Transverse colon (tissue), 4 donors: ENCODE measurements around the gene FGGY. TPM values are rescaled to one million over a fixed set of nuclear protein-coding genes. Genes with fewer than 3 reads are reported as not detected.

Source experiments
- DNase-seq: peaks from one replicate; pipeline ENCODE4 v3.0.0-alpha.2; 2019
- H3K27ac ChIP-seq, 4 donors: fragments of 200-600 bp; sonication (generic); 2 replicates each; pipeline ENCODE4 v1.5.1; 2016 to 2018; ENCODE audit warnings: inconsistent platforms in 4 of 4
- H3K27me3 ChIP-seq: fragments of 200-600 bp; sonication (generic); 2 replicates; pipeline ENCODE4 v1.5.1; 2017; ENCODE audit warnings: inconsistent platforms
- H3K36me3 ChIP-seq, 4 donors: fragments of 200-600 bp; sonication (generic); 2 replicates each; pipeline ENCODE4 v1.5.1; 2017 to 2019; ENCODE audit warnings: inconsistent platforms in 4 of 4
- H3K4me1 ChIP-seq, 4 donors: fragments of 200-600 bp; sonication (generic); 2 replicates each; pipeline ENCODE4 v1.5.1; 2017 to 2020; ENCODE audit warnings: inconsistent platforms in 4 of 4
- H3K4me3 ChIP-seq, 4 donors: fragments of 200-600 bp; sonication (generic); 1 replicate in 1 of 4; 2 replicates in 3 of 4; pipeline versions ENCODE4 v1.5.1 to v1.6.1; 2017 to 2019; ENCODE audit warnings: inconsistent platforms in 4 of 4
- H3K9me3 ChIP-seq, 2 donors: fragments of 200-600 bp; sonication (generic); 2 replicates each; pipeline ENCODE4 v1.5.1; 2017 to 2019; ENCODE audit warnings: inconsistent platforms in 2 of 2
- EP300 ChIP-seq: sonication (generic); formaldehyde crosslinking; IDR thresholded peaks from one replicate; pipeline ENCODE4 v1.6.1; 2017; ENCODE audit warnings: antibody characterized with exemption, low read depth
- POLR2A ChIP-seq: fragments of 450-650 bp; IDR thresholded peaks from one replicate; pipeline ENCODE4 v1.6.1; 2016; ENCODE audit warnings: antibody characterized with exemption, mild to moderate bottlenecking, moderate library complexity
- POLR2AphosphoS5 ChIP-seq, 3 donors: sonication (generic); formaldehyde crosslinking; IDR thresholded peaks; one replicate each; pipeline ENCODE4 v1.6.1; 2016; ENCODE audit warnings: antibody characterized with exemption in 3 of 3
- WGBS, 2 donors: methylation state at CpG; one replicate each; pipeline ENCODE4 v1.1.5; 2018; ENCODE audit warnings: low coverage in 1 of 2; 5-methylcytosine and 5-hydroxymethylcytosine counted together
- in situ Hi-C, 4 donors: fragments of 200-750 bp; cut with MboI; loops; one replicate each; pipeline versions ENCODE4 v1.15.0 to v1.15.1; 2017; ENCODE audit warnings: low sequenced_read_pairs in 3 of 4, low pct_ligation_motif_present in 1 of 4, low pct_unique_long_range_greater_than_20kb in 1 of 4
- intact Hi-C: fragments of 100-400 bp; cut with DNase I; formaldehyde crosslinking; loops from one replicate; pipeline ENCODE4 v1.15.1; 2023; ENCODE audit warnings: low total_unique reads
- total RNA-seq, 4 donors: library from RNA; depleted of rRNA; stranded (reverse); fragments of >200 nt; gene quantifications; one replicate each; pipeline ENCODE4 v1.1.0, GENCODE V29; 2016
- TF ChIP-seq, protein P1 (sequence below), 5 experiments: fragments of 200-600 bp in 3 of 5; fragments of 450-650 bp in 2 of 5; sonication (generic) in 3 of 5; IDR thresholded peaks; 1 replicate in 2 of 5; 2 replicates in 3 of 5; pipeline ENCODE4 v1.5.1; 2016 to 2017; ENCODE audit warnings: antibody characterized with exemption in 5 of 5, inconsistent platforms in 3 of 5, mild to moderate bottlenecking in 2 of 5, moderate library complexity in 1 of 5

FGGY gene
- total RNA-seq, 4 donors from 2014 or later, result 18.2 to 97.7 (median 27.1) TPM

DNA sequence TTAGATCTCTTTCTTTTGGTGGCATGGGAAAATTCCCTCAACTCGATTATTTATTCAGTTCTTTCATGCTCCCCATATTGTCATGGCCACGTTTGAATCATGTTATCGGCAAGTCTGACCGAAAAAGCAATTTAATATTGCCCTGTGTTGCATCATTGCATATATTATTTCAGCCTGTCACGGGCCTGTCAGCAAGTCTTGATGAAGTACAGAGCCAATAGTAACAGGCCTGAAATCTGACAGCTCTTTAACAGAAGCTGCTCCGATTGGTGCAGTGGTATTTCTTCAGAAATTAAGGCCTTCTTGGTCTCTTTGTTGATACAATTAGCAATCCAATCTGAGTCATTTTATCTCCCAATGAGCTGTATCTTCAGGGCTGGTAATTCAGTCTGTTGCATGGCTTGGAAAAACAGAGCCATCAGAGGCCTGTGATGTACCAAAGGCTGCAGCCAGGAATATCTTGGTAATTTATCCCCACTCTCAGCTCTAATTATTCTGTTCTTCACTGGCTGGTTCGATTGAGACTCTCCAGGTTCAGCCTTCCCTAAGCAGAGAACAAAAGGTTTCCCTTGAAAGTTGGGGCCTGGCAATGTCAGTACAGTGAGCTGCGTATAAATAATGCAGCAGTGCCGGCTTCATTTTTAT is 149.5 kb downstream of the FGGY start:
- in situ Hi-C loops (no loop called here), intact Hi-C loops (loop anchor here (5.0 to 10.0 kb wide), 3 partner anchors 152 to 664 kb away; partner anchors contain the start of genes FGGY and JUN)
- peak overlapping the region; percentile 60 to 78 (median 67) for H3K27ac ChIP-seq
- DNase-seq, result peak; percentile 10
- TF ChIP-seq POLR2AphosphoS5 (IDR thresholded peaks at IDR 0.05) (peak; percentile 69 to 94 (median 86)), EP300 (peak; percentile 42)
- TF ChIP-seq, protein P1, sequence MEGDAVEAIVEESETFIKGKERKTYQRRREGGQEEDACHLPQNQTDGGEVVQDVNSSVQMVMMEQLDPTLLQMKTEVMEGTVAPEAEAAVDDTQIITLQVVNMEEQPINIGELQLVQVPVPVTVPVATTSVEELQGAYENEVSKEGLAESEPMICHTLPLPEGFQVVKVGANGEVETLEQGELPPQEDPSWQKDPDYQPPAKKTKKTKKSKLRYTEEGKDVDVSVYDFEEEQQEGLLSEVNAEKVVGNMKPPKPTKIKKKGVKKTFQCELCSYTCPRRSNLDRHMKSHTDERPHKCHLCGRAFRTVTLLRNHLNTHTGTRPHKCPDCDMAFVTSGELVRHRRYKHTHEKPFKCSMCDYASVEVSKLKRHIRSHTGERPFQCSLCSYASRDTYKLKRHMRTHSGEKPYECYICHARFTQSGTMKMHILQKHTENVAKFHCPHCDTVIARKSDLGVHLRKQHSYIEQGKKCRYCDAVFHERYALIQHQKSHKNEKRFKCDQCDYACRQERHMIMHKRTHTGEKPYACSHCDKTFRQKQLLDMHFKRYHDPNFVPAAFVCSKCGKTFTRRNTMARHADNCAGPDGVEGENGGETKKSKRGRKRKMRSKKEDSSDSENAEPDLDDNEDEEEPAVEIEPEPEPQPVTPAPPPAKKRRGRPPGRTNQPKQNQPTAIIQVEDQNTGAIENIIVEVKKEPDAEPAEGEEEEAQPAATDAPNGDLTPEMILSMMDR (IDR thresholded peaks at IDR 0.05), result no peak
- no peaks in the 10 kb centered on the region for H3K27me3 ChIP-seq
- no peak overlapping the region for H3K4me3 ChIP-seq
- H3K9me3 ChIP-seq, result no peaks in the 10 kb centered on the region
- no peaks in the 10 kb centered on the region for H3K36me3 ChIP-seq
- WGBS, 2 donors, result 70 to 72% methylated on average over 5 to 9 of the region's 9 CpGs
- peaks cover 4 to 21% (median 9%) of the 10 kb centered on the region in 4 donors for H3K4me1 ChIP-seq

DNA sequence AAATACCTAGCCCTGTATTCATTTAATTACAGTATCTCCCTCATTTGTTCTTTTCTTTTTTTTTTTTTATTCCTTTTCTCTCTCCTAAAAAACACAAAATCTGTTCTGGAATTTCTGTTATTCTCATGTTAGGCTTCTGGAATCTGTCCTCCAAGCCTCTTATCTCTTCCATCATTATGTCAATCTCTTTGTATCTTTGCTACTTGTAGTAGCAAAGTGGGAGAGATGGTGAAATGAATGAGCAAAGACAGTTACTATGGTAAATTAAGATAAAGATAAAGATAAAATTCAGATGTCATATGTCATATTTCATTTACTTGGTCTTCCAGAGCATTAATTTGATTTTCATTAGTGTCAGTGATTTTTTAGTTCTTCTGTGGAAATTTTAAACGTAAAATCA is 155.1 kb downstream of the FGGY start:
- WGBS, 2 donors, result 87 to 98% methylated on average over 1 of the region's 1 CpG
- H3K27ac ChIP-seq, result no peak overlapping the region
- peaks cover 0 to 8% (median 1%) of the 10 kb centered on the region in 4 donors for H3K4me1 ChIP-seq
- H3K27me3 ChIP-seq, result no peaks in the 10 kb centered on the region
- DNase-seq, result no peak
- no peak for TF ChIP-seq POLR2AphosphoS5 (IDR thresholded peaks at IDR 0.05)
- no peak for TF ChIP-seq EP300
- TF ChIP-seq, protein P1 (IDR thresholded peaks at IDR 0.05), result no peak
- TF ChIP-seq POLR2A, result no peak
- intact Hi-C loops (no loop called here), in situ Hi-C loops (no loop called here)
- no peaks in the 10 kb centered on the region for H3K36me3 ChIP-seq
- no peak overlapping the region for H3K4me3 ChIP-seq
- no peaks in the 10 kb centered on the region for H3K9me3 ChIP-seq

DNA sequence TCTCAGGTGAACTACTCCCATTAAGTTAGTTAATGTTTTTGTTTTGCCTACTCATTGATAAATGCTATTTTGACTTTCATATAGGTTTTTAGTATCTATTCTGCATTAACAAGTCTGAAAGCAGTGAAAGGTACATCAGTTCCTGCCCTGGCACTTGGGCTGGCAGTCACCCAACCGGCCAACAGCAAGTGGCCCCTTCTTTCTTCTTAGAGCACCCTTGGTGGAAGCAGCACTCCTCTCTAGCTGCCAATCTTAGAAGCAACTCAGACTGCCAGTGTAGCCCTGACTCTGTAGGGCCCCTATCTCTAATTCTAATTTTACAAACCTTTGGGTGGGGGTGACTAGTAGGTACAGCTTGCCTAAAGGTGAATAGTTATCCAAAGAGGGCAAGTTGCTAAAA is 155.7 kb downstream of the FGGY start:
- in situ Hi-C loops (no loop called here), intact Hi-C loops (no loop called here)
- Histone ChIP-seq H3K36me3 (no peaks in the 10 kb centered on the region), H3K9me3 (no peaks in the 10 kb centered on the region), H3K4me3 (no peak overlapping the region), H3K4me1 (peaks cover 0 to 3% (median 0%) of the 10 kb centered on the region in 4 donors), H3K27me3 (no peaks in the 10 kb centered on the region), H3K27ac (no peak overlapping the region)
- no peak for DNase-seq
- TF ChIP-seq EP300, result no peak
- TF ChIP-seq, protein P1 (IDR thresholded peaks at IDR 0.05), result no peak
- TF ChIP-seq POLR2AphosphoS5 (IDR thresholded peaks at IDR 0.05), result no peak
- no peak for TF ChIP-seq POLR2A
- WGBS, 2 donors, result 95 to 100% methylated on average over 1 of the region's 1 CpG

DNA sequence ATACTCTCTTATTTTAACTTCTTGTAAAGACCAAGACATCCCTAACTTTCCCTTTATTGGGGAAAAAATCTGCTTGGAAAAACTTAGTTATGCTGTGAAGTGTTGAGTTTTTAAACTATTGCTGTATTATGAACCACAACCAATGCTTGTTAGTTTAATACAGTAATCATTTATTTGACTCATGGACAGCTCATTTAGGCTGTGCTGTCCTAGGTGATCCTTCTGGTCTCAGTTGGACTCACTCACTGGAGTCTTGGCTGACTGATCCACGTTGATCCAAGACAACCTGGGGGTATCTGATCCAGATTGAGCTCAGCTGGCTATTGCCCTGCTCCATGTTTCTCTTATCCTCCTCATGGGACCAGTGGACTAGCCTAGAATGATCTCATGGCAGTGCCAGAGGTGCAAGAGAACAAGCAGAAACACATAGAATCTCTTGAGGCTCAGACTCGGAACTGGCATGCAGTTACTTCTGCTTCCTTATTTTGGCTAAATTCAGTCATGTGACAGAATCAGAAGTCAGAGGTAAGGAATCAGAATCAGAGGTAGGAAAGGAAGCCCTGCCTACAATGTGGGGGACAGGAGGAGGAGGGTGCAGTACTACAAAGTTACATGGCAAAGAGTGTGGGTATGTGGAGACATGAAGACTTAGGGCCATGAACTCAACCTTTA is 156.5 kb downstream of the FGGY start:
- Histone ChIP-seq H3K27me3 (no peaks in the 10 kb centered on the region), H3K4me3 (no peak overlapping the region), H3K36me3 (no peaks in the 10 kb centered on the region), H3K9me3 (no peaks in the 10 kb centered on the region), H3K4me1 (no peaks in the 10 kb centered on the region), H3K27ac (no peak overlapping the region)
- TF ChIP-seq POLR2A, result no peak
- TF ChIP-seq POLR2AphosphoS5 (IDR thresholded peaks at IDR 0.05), result no peak
- TF ChIP-seq, protein P1 (IDR thresholded peaks at IDR 0.05), result no peak
- no peak for TF ChIP-seq EP300
- in situ Hi-C loops, result no loop called here
- DNase-seq, result no peak
- intact Hi-C loops, result no loop called here
- 91% methylated on average over 2 of the region's 2 CpGs; no CpG with 5 or more reads in 1 of the 2 donors for WGBS, 2 donors
